Measurements from ENCODE around the gene TRPM4.

DNA sequence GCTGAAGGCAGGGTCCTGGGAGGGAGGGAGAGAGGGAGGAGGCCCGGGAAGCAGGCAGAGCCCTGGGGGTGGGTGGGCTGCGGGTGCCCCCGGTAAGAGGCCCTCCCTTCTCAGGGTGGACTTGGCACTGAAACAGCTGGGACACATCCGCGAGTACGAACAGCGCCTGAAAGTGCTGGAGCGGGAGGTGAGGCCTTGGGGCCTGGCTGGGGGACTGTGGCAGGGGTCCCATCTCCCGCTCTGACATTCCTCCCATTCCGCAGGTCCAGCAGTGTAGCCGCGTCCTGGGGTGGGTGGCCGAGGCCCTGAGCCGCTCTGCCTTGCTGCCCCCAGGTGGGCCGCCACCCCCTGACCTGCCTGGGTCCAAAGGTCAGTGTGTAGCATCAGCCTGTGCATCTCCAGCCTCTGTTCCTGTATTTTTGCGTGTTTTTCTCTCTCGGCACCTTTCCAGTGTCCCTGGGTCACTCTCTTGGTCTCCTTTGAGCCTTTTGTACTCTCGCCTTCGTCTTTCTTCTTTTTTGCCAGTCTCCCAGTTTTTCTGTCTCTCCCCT lies 53.4 kb downstream of the TRPM4 start:
- TF ChIP-seq L3MBTL2 (conservative IDR thresholded peaks at IDR 0.05) (no peak), SP1 (IDR thresholded peaks at IDR 0.05) (no peak), FOXK2 (IDR thresholded peaks at IDR 0.05) (no peak), ARNT (IDR thresholded peaks at IDR 0.05) (no peak), BHLHE40 (IDR thresholded peaks at IDR 0.05; ENCODE audit: borderline replicate concordance) (no peak), NFRKB (IDR thresholded peaks at IDR 0.05) (no peak), FOXM1 (IDR thresholded peaks at IDR 0.05; ENCODE audit: borderline replicate concordance) (no peak), CTBP1 (IDR thresholded peaks at IDR 0.05; ENCODE audit: borderline replicate concordance) (no peak), TARDBP (IDR thresholded peaks at IDR 0.05) (no peak), LEF1 (IDR thresholded peaks at IDR 0.05; ENCODE audit: borderline replicate concordance) (no peak), SUZ12 (IDR thresholded peaks at IDR 0.05) (no peak), HDGF (IDR thresholded peaks at IDR 0.05; ENCODE audit: borderline replicate concordance) (no peak)

All from HEK293T (cell line).